OCI-LY3 (cell line): ENCODE measurements around the gene ID1.
"Not testable (repeated sequence)": the region's sequence is repeated elsewhere in the genome, so short reads cannot be mapped to it uniquely, and the experiment has no call there.

Experiments
- CTCF ChIP-seq: fragments of 200-600, 300-600 bp; sonication (generic); IDR thresholded peaks from 2 replicates; pipeline ENCODE4 v1.5.1; 2014; ENCODE audit warnings: antibody characterized with exemption, low read length, low read depth
- EZH2phosphoT487 ChIP-seq: fragments of 200-600 bp; shearing (Covaris generic); IDR thresholded peaks from 2 replicates; pipeline ENCODE4 v1.6.1; 2018; ENCODE audit warnings: antibody characterized with exemption, mixed run types, low read depth

- TF ChIP-seq CTCF, EZH2phosphoT487: not testable (repeated sequence)
Measured at GRCh38 chr20:31579941-31580651, 25.0 kb upstream of the ID1 start.
